GM12878 (cell line): ENCODE results near the gene LTB. TPM values are rescaled to one million over a fixed set of nuclear protein-coding genes. Genes with fewer than 3 reads are reported as not detected.

ENCODE experiments used
- ATAC-seq: fragments of 200-7000 bp; cut with Tn5 transposase; 3 replicates; pipeline ENCODE4 v1.9.1; 2020; ENCODE audit warnings: mild to moderate bottlenecking, moderate library complexity
- BruUV-seq: library from RNA; stranded (reverse); fragments of 400-500 nt; replicated peaks from 2 replicates; lab custom pipeline; 2021; lab: Mats Ljungman, UMichigan
- CTCF ChIA-PET: fragments of 300-600 bp; sonication (Branson Sonifier 250); formaldehyde crosslinking; extraction: SDS; loops from one replicate; lab custom pipeline; 2021; ENCODE audit warnings: inconsistent platforms; lab: Yijun Ruan, JAX
- POLR2A ChIA-PET: fragments of 350-600 bp; formaldehyde crosslinking; extraction: SDS; loops from one replicate; lab custom pipeline; 2021; ENCODE audit warnings: inconsistent platforms; lab: Charles Lee
- RAD21 ChIA-PET: fragments of 300-600 bp; sonication (Branson Sonifier 250); formaldehyde crosslinking; loops from one replicate; lab custom pipeline; 2023; ENCODE audit warnings: antibody characterized with exemption; ENCODE audit not compliant: unreplicated experiment; lab: Charles Lee
- SMC1A ChIA-PET: fragments of 300-600 bp; sonication (Branson Sonifier 250); formaldehyde crosslinking; loops from one replicate; lab custom pipeline; 2023; ENCODE audit not compliant: unreplicated experiment, uncharacterized antibody; lab: Charles Lee
- DNase-seq: peaks from one replicate; pipeline ENCODE4 v3.0.0-alpha.2; 2011; ENCODE audit warnings: low read depth, low spot score
- FAIRE-seq: peaks from 3 replicates; lab custom pipeline; 2011; peaks lifted over from hg19 to GRCh38; lab: Jason Lieb, UNC
- H2AFZ ChIP-seq: 2 replicates; pipeline ENCODE4 v1.6.0; 2011; ENCODE audit warnings: low read depth, low read length, control low read depth; ENCODE audit not compliant: control insufficient read depth
- H3K27ac ChIP-seq: 2 replicates; pipeline ENCODE4 v1.5.1; 2011; ENCODE audit warnings: control low read depth; ENCODE audit not compliant: control insufficient read depth, insufficient read depth
- H3K27me3 ChIP-seq, 2 experiments: replicated peaks in 1 of 2; 2 replicates each; pipeline versions ENCODE4 v1.6.0 to v1.6.1; 2011; ENCODE audit warnings: low read length in 1 of 2; ENCODE audit not compliant: control insufficient read depth in 2 of 2, insufficient read depth in 2 of 2
- H3K36me3 ChIP-seq, 2 experiments: 2 replicates each; pipeline ENCODE4 v1.5.1; 2011; ENCODE audit warnings: low read length in 1 of 2; ENCODE audit not compliant: control insufficient read depth in 2 of 2, insufficient read depth in 2 of 2
- H3K4me1 ChIP-seq: 2 replicates; pipeline ENCODE4 v1.6.1; 2011; ENCODE audit warnings: mild to moderate bottlenecking, low read length, moderate library complexity, mixed read lengths; ENCODE audit not compliant: control insufficient read depth, insufficient read depth
- H3K4me2 ChIP-seq: 2 replicates; pipeline ENCODE4 v1.6.0; 2011; ENCODE audit warnings: control low read depth; ENCODE audit not compliant: control insufficient read depth, insufficient read depth
- H3K4me3 ChIP-seq: fragments of 200-600 bp; sonication (generic); 2 replicates; pipeline ENCODE4 v1.5.1; 2016
- H3K79me2 ChIP-seq: 2 replicates; pipeline ENCODE4 v1.6.0; 2011; ENCODE audit warnings: low read length; ENCODE audit not compliant: control insufficient read depth, insufficient read depth
- H3K9ac ChIP-seq: 2 replicates; pipeline ENCODE4 v1.8.0; 2011; ENCODE audit warnings: low read length, control low read depth, mixed read lengths; ENCODE audit not compliant: control insufficient read depth, insufficient read depth
- H3K9me3 ChIP-seq: replicated peaks from 3 replicates; pipeline ENCODE4 v1.5.1; 2011; ENCODE audit warnings: mild to moderate bottlenecking, low read length; ENCODE audit not compliant: control insufficient read depth, insufficient read depth
- H4K20me1 ChIP-seq: 2 replicates; pipeline ENCODE4 v1.6.0; 2011; ENCODE audit not compliant: control insufficient read depth, insufficient read depth
- BACH1 ChIP-seq: fragments of 450-650 bp; IDR thresholded peaks from 2 replicates; pipeline ENCODE4 v1.6.1; 2017; ENCODE audit warnings: mild to moderate bottlenecking, borderline replicate concordance
- BHLHE40 ChIP-seq, 2 experiments: fragments of 450-650 bp in 1 of 2; IDR thresholded peaks; 2 replicates each; pipeline ENCODE4 v1.6.1; 2011 to 2017; ENCODE audit warnings: low read depth in 2 of 2, borderline replicate concordance in 1 of 2, improper control_type of control experiment in 1 of 2, low read length in 1 of 2, mild to moderate bottlenecking in 1 of 2
- CHD2 ChIP-seq: IDR thresholded peaks from 2 replicates; pipeline ENCODE4 v1.6.1; 2011; ENCODE audit warnings: low read depth, low read length, improper control_type of control experiment, borderline replicate concordance
- EGR1 ChIP-seq, 2 experiments: IDR thresholded peaks; 1 replicate in 1 of 2; 2 replicates in 1 of 2; pipeline ENCODE4 v1.6.1; 2011 to 2012; ENCODE audit warnings: low read depth in 2 of 2, low read length in 2 of 2, borderline replicate concordance in 1 of 2, mild to moderate bottlenecking in 1 of 2, moderate library complexity in 1 of 2
- HDAC2 ChIP-seq: fragments of 200-600 bp; sonication (generic); IDR thresholded peaks from 2 replicates; pipeline ENCODE4 v1.6.1; 2017
- NR2F1 ChIP-seq: fragments of 450-650 bp; conservative IDR thresholded peaks from 2 replicates; pipeline ENCODE4 v1.6.1; 2017; ENCODE audit warnings: mild to moderate bottlenecking
- SUPT20H ChIP-seq: IDR thresholded peaks from 2 replicates; pipeline ENCODE4 v1.6.1; 2011; ENCODE audit warnings: low read depth, mild to moderate bottlenecking, low read length, moderate library complexity, borderline replicate concordance; ENCODE audit not compliant: control insufficient read depth
- ZNF384 ChIP-seq: IDR thresholded peaks from 2 replicates; pipeline ENCODE4 v1.6.1; 2012; ENCODE audit warnings: low read depth, mild to moderate bottlenecking, low read length, improper control_type of control experiment, borderline replicate concordance
- WGBS: methylation state at CpG from one replicate; pipeline ENCODE4 v1.1.6; 2016; ENCODE audit warnings: low lambda C conversion rate; ENCODE audit not compliant: insufficient replicate concordance, insufficient coverage; ENCODE audit errors: missing lambda C conversion rate; 5-methylcytosine and 5-hydroxymethylcytosine counted together
- in situ Hi-C: fragments of 300-500 bp; cut with MboI; formaldehyde crosslinking; loops from 9 replicates; pipeline ENCODE4 v1.14.3; 2018; ENCODE audit warnings: mixed read lengths
- intact Hi-C: fragments of 100-400 bp; cut with micrococcal nuclease; formaldehyde crosslinking; loops from one replicate; pipeline ENCODE4 v1.14.2; 2022; ENCODE audit not compliant: unreplicated experiment
- polyA plus RNA-seq, 11 experiments: library from polyadenylated mRNA; depleted of rRNA in 4 of 11; unstranded in 6 of 11; stranded (reverse) in 5 of 11; fragments of >200 nt; fragmentation: Nextera tagmentation in 4 of 11; fragmentation: Illumina TruSeq in 1 of 11; extraction: Ambion mirVana in 4 of 11; extraction: Trizol in 1 of 11; gene quantifications; 1 replicate in 1 of 11; 2 replicates in 10 of 11; pipeline versions ENCODE4 v1.2.1 to v1.2.3, GENCODE V29; 2011 to 2016; ENCODE audit warnings: inconsistent platforms in 2 of 11, missing spikeins in 2 of 11, low read depth in 1 of 11
- total RNA-seq, 4 experiments: library from RNA; depleted of rRNA in 3 of 4; stranded (reverse); fragments of >200 nt in 3 of 4; fragmentation: Illumina TruSeq in 1 of 4; extraction: Trizol in 1 of 4; gene quantifications; 2 replicates each; pipeline versions ENCODE4 v1.2.1 to v1.2.3, GENCODE V29; 2013 to 2021
- TF ChIP-seq, protein P1 (sequence below): fragments of 450-650 bp; IDR thresholded peaks from 2 replicates; pipeline ENCODE4 v1.6.1; 2017; ENCODE audit warnings: mild to moderate bottlenecking, moderate library complexity

LTB gene
- total and polyA plus RNA-seq, 10 of the 15 experiments (the other 5 are each of a cell fraction or from before 2014, with no cell fraction given) = 0.71 to 74.3 (median 20.0) TPM

DNA sequence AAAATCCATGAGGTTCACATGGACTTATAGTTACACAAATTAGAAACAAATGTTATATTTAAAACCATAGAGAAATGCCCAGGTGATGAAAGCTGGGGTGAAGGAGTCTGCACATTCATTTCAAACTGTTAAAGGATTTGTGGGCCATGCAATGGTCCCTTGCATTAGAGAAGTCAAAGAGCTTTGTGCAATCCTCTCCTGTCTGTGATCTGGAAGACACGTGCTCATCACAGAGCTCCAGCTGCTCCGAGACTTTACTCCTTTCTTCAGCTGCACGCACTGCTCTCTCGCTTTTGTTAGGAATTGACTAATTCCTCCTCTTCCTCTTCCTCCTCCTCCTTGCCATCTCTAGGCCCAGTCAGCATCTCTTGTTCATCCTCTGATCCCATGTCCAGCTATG, 28.7 kb upstream of the LTB start:
- no peak for ATAC-seq
- DNase-seq = no peak
- Histone ChIP-seq H3K4me2 (no peak overlapping the region), H3K4me3 (no peak overlapping the region), H2AFZ (no peak overlapping the region), H3K9ac (no peak overlapping the region), H4K20me1 (no peaks in the 10 kb centered on the region), H3K79me2 (peaks cover 2% of the 10 kb centered on the region; the same call in 1 of the 2 replicates), H3K9me3 (no peaks in the 10 kb centered on the region), H3K27me3 (no peaks in the 10 kb centered on the region), H3K36me3 (no peaks in the 10 kb centered on the region), H3K4me1 (peaks cover 20% of the 10 kb centered on the region), H3K27ac (no peak overlapping the region)
- intact Hi-C loops = no loop called here
- FAIRE-seq = no peak
- RAD21 ChIA-PET = interaction anchor here (1.0 kb wide), 1 partner anchor 12 kb away, joined by 5 read pairs; no protein-coding TSS in a partner anchor
- CTCF ChIA-PET = interaction anchor here (2.6 to 10.5 kb wide), 2 partner anchors 12 to 60 kb away, joined by 12 to 95 read pairs; no protein-coding TSS in a partner anchor
- in situ Hi-C loops = no loop called here
- no TSS peak for BruUV-seq
- POLR2A ChIA-PET = interaction anchor here (0.6 to 0.7 kb wide), 2 partner anchors 40 to 49 kb away, joined by 5 to 9 read pairs; no protein-coding TSS in a partner anchor
- WGBS = 72% methylated on average over 4 of the region's 4 CpGs
- no peak for TF ChIP-seq SUPT20H
- TF ChIP-seq BHLHE40 (IDR thresholded peaks at IDR 0.05; ENCODE audit: borderline replicate concordance in 1 of 2, low read depth in 2 of 2, low read length in 1 of 2) = no peak
- SMC1A ChIA-PET = interaction anchor here (0.8 to 9.6 kb wide), 3 partner anchors 13 to 61 kb away, joined by 3 to 78 read pairs (median 3); no protein-coding TSS in a partner anchor

DNA sequence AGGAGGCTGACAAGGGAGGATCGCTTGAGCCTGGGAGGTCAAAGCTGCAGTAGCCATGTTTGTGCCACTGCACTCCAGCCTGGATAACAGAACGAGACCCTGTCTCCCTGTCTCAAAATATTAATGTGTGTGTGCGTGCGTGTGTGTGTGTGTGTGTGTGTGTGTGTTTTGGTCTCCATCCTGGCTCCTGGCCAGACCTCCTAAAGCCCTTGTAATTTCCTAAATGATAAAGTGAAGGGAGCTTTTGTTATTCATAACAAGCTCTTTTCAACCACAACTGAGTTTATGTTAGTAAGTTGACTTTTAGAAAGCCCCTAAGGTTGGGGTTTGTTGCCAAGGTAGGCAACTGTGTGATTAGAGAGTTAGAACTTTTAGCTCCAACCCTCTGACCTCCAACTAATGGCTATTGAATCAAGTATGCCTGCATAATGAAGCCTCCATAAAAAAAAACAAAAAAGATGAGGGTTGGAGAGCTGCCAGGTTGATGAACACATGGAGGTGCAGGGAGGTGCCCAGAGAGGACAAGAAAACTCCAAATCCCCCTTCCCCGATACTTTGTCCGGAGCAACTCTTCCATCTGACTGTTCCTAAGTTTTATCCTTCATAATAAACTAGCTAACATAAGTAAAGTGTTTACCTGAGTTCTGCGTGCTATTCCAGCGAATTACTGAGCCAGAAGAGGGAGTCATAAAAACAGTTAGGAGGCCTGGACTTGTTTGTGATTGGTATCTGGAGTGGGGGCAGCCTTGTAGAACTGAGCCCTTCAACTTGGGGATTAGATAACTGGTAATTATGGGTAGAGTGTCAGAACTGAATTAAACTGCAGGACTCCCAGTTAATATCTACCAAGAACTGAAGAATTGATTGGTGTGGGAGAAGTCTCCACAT, 27.5 kb upstream of the LTB start:
- ChIA-PET SMC1A (interaction anchor here (0.6 to 9.6 kb wide), 6 partner anchors 10 to 59 kb away, joined by 3 to 78 read pairs (median 5); partner anchors contain the start of gene C6orf47), POLR2A (interaction anchor here (0.6 to 1.4 kb wide), 5 partner anchors 12 to 65 kb away, joined by 3 to 5 read pairs (median 4); partner anchors contain the start of gene BAG6), RAD21 (interaction anchor here (1.3 kb wide), 2 partner anchors 11 to 58 kb away, joined by 3 to 4 read pairs; no protein-coding TSS in a partner anchor), CTCF (interaction anchor here (0.6 to 10.5 kb wide), 6 partner anchors 11 to 300 kb away, joined by 3 to 95 read pairs (median 4); no protein-coding TSS in a partner anchor)
- Histone ChIP-seq H3K9ac (no peak overlapping the region), H3K27ac (no peak overlapping the region), H3K4me1 (peaks cover 8% of the 10 kb centered on the region), H4K20me1 (no peaks in the 10 kb centered on the region), H3K9me3 (no peaks in the 10 kb centered on the region), H3K36me3 (no peaks in the 10 kb centered on the region), H3K79me2 (no peaks in the 10 kb centered on the region), H3K4me2 (no peak overlapping the region), H2AFZ (no peak overlapping the region), H3K4me3 (no peak overlapping the region), H3K27me3 (no peaks in the 10 kb centered on the region)
- BruUV-seq = no TSS peak
- in situ Hi-C loops (no loop called here), intact Hi-C loops (no loop called here)
- DNase-seq (no peak), FAIRE-seq (no peak), ATAC-seq (no peak)
- TF ChIP-seq, protein P1, sequence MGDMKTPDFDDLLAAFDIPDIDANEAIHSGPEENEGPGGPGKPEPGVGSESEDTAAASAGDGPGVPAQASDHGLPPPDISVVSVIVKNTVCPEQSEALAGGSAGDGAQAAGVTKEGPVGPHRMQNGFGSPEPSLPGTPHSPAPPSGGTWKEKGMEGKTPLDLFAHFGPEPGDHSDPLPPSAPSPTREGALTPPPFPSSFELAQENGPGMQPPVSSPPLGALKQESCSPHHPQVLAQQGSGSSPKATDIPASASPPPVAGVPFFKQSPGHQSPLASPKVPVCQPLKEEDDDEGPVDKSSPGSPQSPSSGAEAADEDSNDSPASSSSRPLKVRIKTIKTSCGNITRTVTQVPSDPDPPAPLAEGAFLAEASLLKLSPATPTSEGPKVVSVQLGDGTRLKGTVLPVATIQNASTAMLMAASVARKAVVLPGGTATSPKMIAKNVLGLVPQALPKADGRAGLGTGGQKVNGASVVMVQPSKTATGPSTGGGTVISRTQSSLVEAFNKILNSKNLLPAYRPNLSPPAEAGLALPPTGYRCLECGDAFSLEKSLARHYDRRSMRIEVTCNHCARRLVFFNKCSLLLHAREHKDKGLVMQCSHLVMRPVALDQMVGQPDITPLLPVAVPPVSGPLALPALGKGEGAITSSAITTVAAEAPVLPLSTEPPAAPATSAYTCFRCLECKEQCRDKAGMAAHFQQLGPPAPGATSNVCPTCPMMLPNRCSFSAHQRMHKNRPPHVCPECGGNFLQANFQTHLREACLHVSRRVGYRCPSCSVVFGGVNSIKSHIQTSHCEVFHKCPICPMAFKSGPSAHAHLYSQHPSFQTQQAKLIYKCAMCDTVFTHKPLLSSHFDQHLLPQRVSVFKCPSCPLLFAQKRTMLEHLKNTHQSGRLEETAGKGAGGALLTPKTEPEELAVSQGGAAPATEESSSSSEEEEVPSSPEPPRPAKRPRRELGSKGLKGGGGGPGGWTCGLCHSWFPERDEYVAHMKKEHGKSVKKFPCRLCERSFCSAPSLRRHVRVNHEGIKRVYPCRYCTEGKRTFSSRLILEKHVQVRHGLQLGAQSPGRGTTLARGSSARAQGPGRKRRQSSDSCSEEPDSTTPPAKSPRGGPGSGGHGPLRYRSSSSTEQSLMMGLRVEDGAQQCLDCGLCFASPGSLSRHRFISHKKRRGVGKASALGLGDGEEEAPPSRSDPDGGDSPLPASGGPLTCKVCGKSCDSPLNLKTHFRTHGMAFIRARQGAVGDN = no peak
- TF ChIP-seq CHD2 (no peak), HDAC2 (no peak), NR2F1 (no peak), BACH1 (no peak), EGR1 (IDR thresholded peaks at IDR 0.05; ENCODE audit: borderline replicate concordance in 1 of 2, low read depth in 2 of 2, low read length in 2 of 2) (no peak), ZNF384 (no peak)
- WGBS = 57% methylated on average over 8 of the region's 8 CpGs
